ENCODE data around the gene PYGO1. TPM values are rescaled to one million over a fixed set of nuclear protein-coding genes. Genes with fewer than 3 reads are reported as not detected.

Gene PYGO1
- total and polyA plus RNA-seq, 9 of the 15 experiments (the other 6 are each of a cell fraction or from before 2014, with no cell fraction given) = under 0.01 to 0.07 (median 0.02) TPM; not detected in 5

GRCh38 chr15:55532944-55533343 is 55.2 kb downstream of the PYGO1 start:
- Histone ChIP-seq H3K79me2 (ENCODE audit: control insufficient read depth, insufficient read depth, low read length) (no peaks in the 10 kb centered on the region), H4K20me1 (replicated peaks; ENCODE audit: control insufficient read depth, insufficient read depth, low read length) (no peaks in the 10 kb centered on the region), H2AFZ (ENCODE audit: low read depth, low read length) (peak overlapping the region; percentile 62), H3K36me3 (ENCODE audit: control insufficient read depth, insufficient read depth, low read length) (no peaks in the 10 kb centered on the region), H3K9ac (ENCODE audit: insufficient read depth in 1 of 2, low read depth in 2 of 2, low read length in 2 of 2) (no peak overlapping the region), H3K27ac (ENCODE audit: extremely low read depth, low read depth, low read length) (no peak overlapping the region), H3K4me2 (ENCODE audit: insufficient read depth, low read length) (no peak overlapping the region), H3K9me1 (ENCODE audit: control insufficient read depth, insufficient read depth, low read length) (no peaks in the 10 kb centered on the region), H3K4me1 (replicated peaks in 1 of 2; ENCODE audit: control insufficient read depth in 2 of 2, insufficient read depth in 2 of 2, low read length in 2 of 2) (no peaks in the 10 kb centered on the region; a peak in 1 of 5 replicates), H3K27me3 (ENCODE audit: control insufficient read depth in 2 of 2, insufficient read depth in 2 of 2, low read length in 2 of 2) (peaks cover 0 to 8% of the 10 kb centered on the region in 2 experiments; a peak in 2 of 5 replicates), H3K4me3 (no peak overlapping the region), H3K9me3 (replicated peaks; ENCODE audit: control insufficient read depth, insufficient read depth, low read depth, low read length) (no peaks in the 10 kb centered on the region)
- intact Hi-C loops (cut with micrococcal nuclease) (no loop called here), in situ Hi-C loops (cut with MboI) (no loop called here)
- DNase-seq (ENCODE audit: extremely low read depth in 1 of 4, low spot score in 3 of 4) (no peak), ATAC-seq (no peak), FAIRE-seq (no peak)
- ChIA-PET CTCF (ENCODE audit: low intra/inter-chr PET ratio) (no interaction called here), POLR2A (no interaction called here)
- TF ChIP-seq, protein P1, sequence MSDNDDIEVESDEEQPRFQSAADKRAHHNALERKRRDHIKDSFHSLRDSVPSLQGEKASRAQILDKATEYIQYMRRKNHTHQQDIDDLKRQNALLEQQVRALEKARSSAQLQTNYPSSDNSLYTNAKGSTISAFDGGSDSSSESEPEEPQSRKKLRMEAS (CRISPR knock-in tag; IDR thresholded peaks at IDR 0.05) = no peak
- TF ChIP-seq RBFOX2 (IDR thresholded peaks at IDR 0.05; ENCODE audit: low read depth, low read length) = no peak
- TF ChIP-seq SPI1 (IDR thresholded peaks at IDR 0.05; ENCODE audit: borderline replicate concordance, low read depth, low read length) = peak; percentile 78
- BruUV-seq (replicated peaks) = no TSS peak

GRCh38 chr15:55530861-55531313 is 57.3 kb downstream of the PYGO1 start:
- H3K36me3 ChIP-seq (ENCODE audit: control insufficient read depth, insufficient read depth, low read length) = no peaks in the 10 kb centered on the region
- ATAC-seq (no peak), DNase-seq (ENCODE audit: extremely low read depth in 1 of 4, low spot score in 3 of 4) (no peak), FAIRE-seq (no peak)
- H4K20me1 ChIP-seq (replicated peaks; ENCODE audit: control insufficient read depth, insufficient read depth, low read length) = no peaks in the 10 kb centered on the region
- no peaks in the 10 kb centered on the region for H3K9me1 ChIP-seq (ENCODE audit: control insufficient read depth, insufficient read depth, low read length)
- peak overlapping the region; percentile 69 for H2AFZ ChIP-seq (ENCODE audit: low read depth, low read length)
- no peak overlapping the region for H3K27ac ChIP-seq (ENCODE audit: extremely low read depth, low read depth, low read length)
- no TSS peak for BruUV-seq (replicated peaks)
- WGBS (ENCODE audit: insufficient coverage, low coverage, missing lambda C conversion rate) = 13% methylated on average over 4 of the region's 4 CpGs
- no peaks in the 10 kb centered on the region for H3K79me2 ChIP-seq (ENCODE audit: control insufficient read depth, insufficient read depth, low read length)
- in situ Hi-C loops (cut with MboI) (no loop called here), intact Hi-C loops (cut with micrococcal nuclease) (no loop called here)
- CTCF ChIA-PET (ENCODE audit: low intra/inter-chr PET ratio) = no interaction called here
- no peaks in the 10 kb centered on the region; a peak in 2 of 5 replicates for H3K4me1 ChIP-seq (replicated peaks in 1 of 2; ENCODE audit: control insufficient read depth in 2 of 2, insufficient read depth in 2 of 2, low read length in 2 of 2)
- no peak overlapping the region for H3K4me3 ChIP-seq
- POLR2A ChIA-PET = no interaction called here
- no peak overlapping the region for H3K9ac ChIP-seq (ENCODE audit: insufficient read depth in 1 of 2, low read depth in 2 of 2, low read length in 2 of 2)
- H3K4me2 ChIP-seq (ENCODE audit: insufficient read depth, low read length) = no peak overlapping the region
- H3K27me3 ChIP-seq (ENCODE audit: control insufficient read depth in 2 of 2, insufficient read depth in 2 of 2, low read length in 2 of 2) = peaks cover 0 to 8% of the 10 kb centered on the region in 2 experiments; a peak in 2 of 5 replicates
- TF ChIP-seq MIER1 (IDR thresholded peaks at IDR 0.05; ENCODE audit: low read depth) = no peak
- TF ChIP-seq PYGO2 (tag; IDR thresholded peaks at IDR 0.05) = no peak
- TF ChIP-seq KLF1 (tag; IDR thresholded peaks at IDR 0.05) = no peak
- TF ChIP-seq POU5F1 (IDR thresholded peaks at IDR 0.05; ENCODE audit: borderline replicate concordance, low read depth, low read length, partially characterized antibody) = no peak
- H3K9me3 ChIP-seq (replicated peaks; ENCODE audit: control insufficient read depth, insufficient read depth, low read depth, low read length) = no peaks in the 10 kb centered on the region
